OCI-LY7 (cell line): ENCODE data around the gene IFITM2. TPM values are rescaled to one million over a fixed set of nuclear protein-coding genes. Genes with fewer than 3 reads are reported as not detected.
"Not testable (repeated sequence)": the region's sequence is repeated elsewhere in the genome, so short reads cannot be mapped to it uniquely, and the experiment has no call there.

Experiments used
- BruUV-seq: library from RNA; stranded (reverse); fragments of 400-500 nt; replicated peaks from 2 replicates; lab custom pipeline; 2021; lab: Mats Ljungman, UMichigan
- CTCF ChIA-PET: fragments of 300-600 bp; sonication (Branson Sonifier 250); formaldehyde crosslinking; loops from one replicate; lab custom pipeline; 2022; ENCODE audit warnings: antibody characterized with exemption; ENCODE audit not compliant: unreplicated experiment; lab: Charles Lee
- POLR2A ChIA-PET: fragments of 300-600 bp; sonication (Branson Sonifier 250); formaldehyde crosslinking; loops from one replicate; lab custom pipeline; 2022; ENCODE audit warnings: antibody characterized with exemption; lab: Charles Lee
- DNase-seq: peaks from one replicate; pipeline ENCODE4 v3.0.0-alpha.2; 2015; ENCODE audit warnings: low spot score
- H2AFZ ChIP-seq: fragments of 200-600 bp; sonication (generic), shearing (Covaris generic); 2 replicates; pipeline ENCODE4 v1.6.1; 2014; ENCODE audit warnings: mild to moderate bottlenecking, antibody characterized with exemption, low read length, moderate library complexity
- H3K27ac ChIP-seq: fragments of 200-600 bp; sonication (generic); 2 replicates; pipeline ENCODE4 v1.5.1; 2014; ENCODE audit warnings: mixed run types, low read depth, mild to moderate bottlenecking, moderate library complexity, low read length, inconsistent platforms; ENCODE audit not compliant: poor library complexity, severe bottlenecking
- H3K36me3 ChIP-seq: fragments of 200-600 bp; sonication (generic); 2 replicates; pipeline ENCODE4 v1.6.1; 2014; ENCODE audit warnings: mild to moderate bottlenecking, antibody characterized with exemption, low read length, moderate library complexity, mixed read lengths; ENCODE audit not compliant: insufficient read depth
- H3K4me1 ChIP-seq: fragments of 200-600 bp; sonication (generic); 2 replicates; pipeline ENCODE4 v1.5.1; 2014; ENCODE audit warnings: mild to moderate bottlenecking, low read length; ENCODE audit not compliant: insufficient read depth, poor library complexity, severe bottlenecking
- H3K4me2 ChIP-seq: fragments of 200-600 bp; sonication (generic); 2 replicates; pipeline ENCODE4 v1.6.1; 2014; ENCODE audit warnings: mild to moderate bottlenecking, low read length
- H3K4me3 ChIP-seq: fragments of 200-600 bp; sonication (generic); 2 replicates; pipeline ENCODE4 v1.5.1; 2014; ENCODE audit warnings: mild to moderate bottlenecking, low read depth, low read length; ENCODE audit not compliant: poor library complexity, severe bottlenecking
- H3K79me2 ChIP-seq: fragments of 200-600 bp; sonication (generic); 2 replicates; pipeline ENCODE4 v1.6.1; 2016; ENCODE audit warnings: low read depth, mild to moderate bottlenecking, low read length, moderate library complexity, mixed read lengths; ENCODE audit not compliant: insufficient read depth
- H3K9me2 ChIP-seq: fragments of 200-600 bp; sonication (generic); 2 replicates; pipeline ENCODE4 v1.6.1; 2016; ENCODE audit warnings: mild to moderate bottlenecking, low read length, mixed read lengths; ENCODE audit not compliant: insufficient read depth
- H3K9me3 ChIP-seq: fragments of 200-600 bp; sonication (generic); 2 replicates; pipeline ENCODE4 v1.6.1; 2014; ENCODE audit warnings: mild to moderate bottlenecking, mixed run types, low read length, mixed read lengths
- H4K20me1 ChIP-seq: fragments of 200-600 bp; sonication (generic); 2 replicates; pipeline ENCODE4 v1.6.1; 2014; ENCODE audit warnings: mild to moderate bottlenecking, antibody characterized with exemption, low read length, moderate library complexity, mixed read lengths; ENCODE audit not compliant: insufficient read depth
- EZH2phosphoT487 ChIP-seq: fragments of 200-600 bp; sonication (generic); IDR thresholded peaks from 2 replicates; pipeline ENCODE4 v1.6.1; 2018; ENCODE audit warnings: low read depth, borderline replicate concordance, mild to moderate bottlenecking, mixed run types, antibody characterized with exemption, low read length, moderate library complexity, mixed read lengths
- intact Hi-C: fragments of 100-400 bp; cut with micrococcal nuclease; formaldehyde crosslinking; loops from one replicate; pipeline ENCODE4 v1.10.0; 2022; ENCODE audit not compliant: unreplicated experiment
- total RNA-seq, 2 experiments: library from RNA; depleted of rRNA in 1 of 2; stranded (reverse); fragments of >200 nt in 1 of 2; shearing (Covaris generic) in 1 of 2; gene quantifications; 2 replicates each; pipeline ENCODE4 v1.2.3, GENCODE V29; 2014 to 2022
- TF ChIP-seq, protein P1 (sequence below): fragments of 200-600 bp; sonication (generic); conservative IDR thresholded peaks from 2 replicates; pipeline ENCODE4 v1.5.1; 2014; ENCODE audit warnings: mild to moderate bottlenecking, antibody characterized with exemption, low read length, moderate library complexity, mixed read lengths

IFITM2 gene
- total RNA-seq, 2 experiments from 2014 or later = 22.1 to 117 TPM

DNA sequence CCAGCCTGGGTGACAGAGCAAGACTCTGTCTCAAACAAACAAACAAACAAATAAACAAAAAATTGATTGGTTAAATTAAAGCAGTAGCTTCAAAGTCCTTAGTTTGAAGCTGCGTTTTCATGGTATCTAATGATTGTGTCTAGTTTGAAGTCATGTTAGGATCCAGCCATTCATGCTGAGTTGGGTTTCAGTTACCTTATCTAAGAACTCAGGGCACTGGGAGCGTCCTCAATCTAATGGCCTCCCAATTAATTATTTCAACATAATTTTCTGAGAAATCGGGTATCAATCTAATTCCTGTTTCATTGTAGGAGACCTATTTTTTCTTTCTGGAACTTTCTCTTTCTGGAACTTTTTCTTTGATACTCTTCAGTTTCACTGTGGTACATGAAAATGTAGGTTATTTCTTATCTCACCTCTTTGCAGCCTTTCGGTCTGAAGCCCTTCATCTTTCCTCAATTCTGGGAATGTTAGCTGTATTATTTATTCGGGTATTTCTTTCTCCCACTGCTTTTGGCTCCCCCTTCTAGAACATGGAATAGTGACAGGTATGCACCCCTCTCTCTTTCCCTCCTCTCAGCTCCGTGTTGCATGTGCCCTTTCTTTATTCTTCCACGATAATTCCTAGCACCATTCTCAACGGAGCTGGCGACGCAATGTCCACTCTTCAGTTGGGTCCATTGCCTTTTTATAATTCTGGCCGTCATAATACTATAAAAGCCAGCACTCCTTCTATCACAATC is 37.4 kb downstream of the IFITM2 start:
- no peaks in the 10 kb centered on the region for H3K9me3 ChIP-seq
- no peak overlapping the region for H3K4me3 ChIP-seq
- no peaks in the 10 kb centered on the region for H3K79me2 ChIP-seq
- TF ChIP-seq, protein P1, sequence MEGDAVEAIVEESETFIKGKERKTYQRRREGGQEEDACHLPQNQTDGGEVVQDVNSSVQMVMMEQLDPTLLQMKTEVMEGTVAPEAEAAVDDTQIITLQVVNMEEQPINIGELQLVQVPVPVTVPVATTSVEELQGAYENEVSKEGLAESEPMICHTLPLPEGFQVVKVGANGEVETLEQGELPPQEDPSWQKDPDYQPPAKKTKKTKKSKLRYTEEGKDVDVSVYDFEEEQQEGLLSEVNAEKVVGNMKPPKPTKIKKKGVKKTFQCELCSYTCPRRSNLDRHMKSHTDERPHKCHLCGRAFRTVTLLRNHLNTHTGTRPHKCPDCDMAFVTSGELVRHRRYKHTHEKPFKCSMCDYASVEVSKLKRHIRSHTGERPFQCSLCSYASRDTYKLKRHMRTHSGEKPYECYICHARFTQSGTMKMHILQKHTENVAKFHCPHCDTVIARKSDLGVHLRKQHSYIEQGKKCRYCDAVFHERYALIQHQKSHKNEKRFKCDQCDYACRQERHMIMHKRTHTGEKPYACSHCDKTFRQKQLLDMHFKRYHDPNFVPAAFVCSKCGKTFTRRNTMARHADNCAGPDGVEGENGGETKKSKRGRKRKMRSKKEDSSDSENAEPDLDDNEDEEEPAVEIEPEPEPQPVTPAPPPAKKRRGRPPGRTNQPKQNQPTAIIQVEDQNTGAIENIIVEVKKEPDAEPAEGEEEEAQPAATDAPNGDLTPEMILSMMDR = no peak
- TF ChIP-seq EZH2phosphoT487 = no peak
- H3K36me3 ChIP-seq = no peaks in the 10 kb centered on the region
- no peaks in the 10 kb centered on the region for H3K9me2 ChIP-seq
- H3K27ac ChIP-seq = no peak overlapping the region
- DNase-seq = no peak
- peaks cover 54% of the 10 kb centered on the region for H3K4me1 ChIP-seq
- ChIA-PET POLR2A (interaction anchor here (1.1 to 2.9 kb wide), 2 partner anchors 10 to 16 kb away, joined by 4 to 20 read pairs; no protein-coding TSS in a partner anchor), CTCF (no interaction called here)
- no peak overlapping the region for H2AFZ ChIP-seq
- intact Hi-C loops = loop anchor here (10.0 kb wide), 1 partner anchor 1180 kb away; no protein-coding TSS in a partner anchor
- no peaks in the 10 kb centered on the region for H4K20me1 ChIP-seq
- no peak overlapping the region for H3K4me2 ChIP-seq
- no TSS peak for BruUV-seq

DNA sequence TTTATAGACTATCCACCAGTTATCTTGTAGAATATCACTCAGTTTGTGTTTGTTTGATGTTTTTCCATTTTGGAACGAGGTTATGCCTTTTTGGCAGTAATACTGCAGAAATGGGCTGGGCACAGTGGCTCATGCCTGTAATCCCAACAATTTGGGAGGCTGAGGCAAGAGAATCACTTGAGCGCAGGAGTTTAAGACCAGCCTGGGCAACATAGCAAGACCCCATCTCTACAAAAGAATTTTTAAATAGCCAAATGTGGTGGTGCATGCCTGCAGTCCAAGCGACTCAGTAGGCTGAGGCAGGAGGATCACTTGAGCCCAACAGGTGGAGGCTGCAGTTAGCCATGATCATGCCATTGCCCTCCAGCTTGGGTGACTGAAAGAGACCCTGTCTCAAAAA is 38.9 kb downstream of the IFITM2 start:
- no TSS peak for BruUV-seq

DNA sequence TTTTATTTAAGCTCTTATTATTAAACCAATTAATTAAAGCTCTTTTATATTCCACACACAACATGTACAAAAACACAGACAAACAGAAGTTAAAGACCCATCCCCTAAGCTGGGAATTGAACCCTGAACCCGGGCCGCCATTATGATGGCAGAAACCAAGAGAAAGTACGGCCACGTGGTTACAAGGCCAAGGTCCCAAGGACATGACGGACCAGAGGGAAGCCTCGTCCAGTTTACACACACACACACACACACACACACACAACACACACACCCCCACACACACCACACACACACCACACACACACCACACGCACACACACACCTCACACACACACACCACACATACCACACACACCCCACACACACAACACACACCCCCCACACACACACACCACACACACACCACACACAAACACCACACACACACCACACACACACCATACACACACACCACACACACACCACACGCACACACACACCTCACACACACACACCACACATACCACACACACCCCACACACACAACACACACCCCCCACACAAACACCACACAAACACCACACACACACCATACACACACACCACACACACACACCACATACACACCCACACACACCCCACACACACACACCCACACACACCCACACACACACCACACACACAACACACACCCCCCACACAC is 41.8 kb downstream of the IFITM2 start:
- H4K20me1 ChIP-seq, H3K9me2 ChIP-seq, BruUV-seq, CTCF ChIA-PET, H3K79me2 ChIP-seq, DNase-seq, H3K36me3 ChIP-seq, H3K9me3 ChIP-seq, H3K27ac ChIP-seq, H3K4me3 ChIP-seq, H2AFZ ChIP-seq: not testable (repeated sequence)
- intact Hi-C loops = loop anchor here (10.0 kb wide), 1 partner anchor 1175 kb away; no protein-coding TSS in a partner anchor
- H3K4me2 ChIP-seq = 0 out of 2 replicates have a peak overlapping the region, but pooled peaks have one; percentile 61
- peaks cover 58% of the 10 kb centered on the region for H3K4me1 ChIP-seq
- POLR2A ChIA-PET = interaction anchor here (0.9 to 3.0 kb wide), 5 partner anchors 10 to 89 kb away, joined by 3 to 21 read pairs (median 6); no protein-coding TSS in a partner anchor

More for the DNA sequence above, 38.9 kb downstream of the IFITM2 start:
- H3K4me1 ChIP-seq = peaks cover 54% of the 10 kb centered on the region
- TF ChIP-seq, protein P1 = no peak
- TF ChIP-seq EZH2phosphoT487 = no peak
- no peak overlapping the region for H3K4me3 ChIP-seq
- no peak for DNase-seq
- no peaks in the 10 kb centered on the region for H3K9me3 ChIP-seq
- H3K79me2 ChIP-seq = no peaks in the 10 kb centered on the region
- H3K36me3 ChIP-seq = no peaks in the 10 kb centered on the region
- no peak overlapping the region for H3K27ac ChIP-seq
- no peak overlapping the region for H2AFZ ChIP-seq
- H4K20me1 ChIP-seq = no peaks in the 10 kb centered on the region
- no peak overlapping the region for H3K4me2 ChIP-seq
- H3K9me2 ChIP-seq = no peaks in the 10 kb centered on the region
- ChIA-PET CTCF (no interaction called here), POLR2A (interaction anchor here (2.9 to 3.0 kb wide), 2 partner anchors 17 kb away, joined by 19 to 20 read pairs; no protein-coding TSS in a partner anchor)
- intact Hi-C loops = loop anchor here (10.0 kb wide), 1 partner anchor 1178 kb away; no protein-coding TSS in a partner anchor

DNA sequence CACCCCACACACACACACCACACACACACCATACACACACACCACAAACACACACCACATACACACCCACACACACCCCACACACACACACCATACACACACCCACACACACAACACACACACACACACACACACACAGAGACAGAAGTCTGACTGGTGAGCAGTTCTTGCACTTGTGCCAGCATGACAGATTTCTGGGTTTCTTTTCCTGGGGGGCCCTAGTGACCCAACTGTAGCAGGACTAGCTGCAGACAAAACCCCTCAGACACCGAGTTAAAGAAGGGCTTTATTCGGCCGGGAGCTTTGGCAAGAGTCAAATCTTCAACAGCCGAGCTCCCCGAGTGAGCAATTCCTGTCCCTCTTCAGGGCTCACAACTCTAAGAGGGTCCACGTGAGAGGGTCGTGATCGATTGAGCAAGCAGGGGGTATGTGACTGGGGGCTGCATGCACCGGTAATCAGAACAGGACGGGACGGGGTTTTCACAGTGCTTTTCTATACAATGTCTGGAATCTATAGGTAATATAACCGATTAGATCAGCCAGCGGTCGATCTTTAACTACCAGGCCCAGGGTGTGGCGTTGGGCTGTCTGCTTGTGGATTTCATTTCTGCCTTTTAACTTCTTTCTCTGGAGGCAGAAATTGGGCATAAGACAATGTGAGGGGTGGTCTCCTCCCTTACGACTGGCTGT is 42.6 kb downstream of the IFITM2 start:
- H4K20me1 ChIP-seq, DNase-seq, H3K4me3 ChIP-seq, H3K36me3 ChIP-seq, H3K9me3 ChIP-seq, intact Hi-C loops, BruUV-seq, H3K9me2 ChIP-seq, CTCF ChIA-PET, H3K79me2 ChIP-seq: not testable (repeated sequence)
- H2AFZ ChIP-seq = peak overlapping the region; percentile 77
- H3K4me1 ChIP-seq = peaks cover 66% of the 10 kb centered on the region
- H3K27ac ChIP-seq = peak overlapping the region; percentile 52
- POLR2A ChIA-PET = interaction anchor here (0.9 to 1.4 kb wide), 2 partner anchors 10 to 21 kb away, joined by 3 to 6 read pairs; no protein-coding TSS in a partner anchor
- H3K4me2 ChIP-seq = peak overlapping the region; percentile 55
